ENCODE data around the gene NINJ2. TPM values are rescaled to one million over a fixed set of nuclear protein-coding genes. Genes with fewer than 3 reads are reported as not detected.
"Not testable (repeated sequence)": the region's sequence is repeated elsewhere in the genome, so short reads cannot be mapped to it uniquely, and the experiment has no call there.

NINJ2 gene
- total and polyA plus RNA-seq, 12 donors, result 1.9 to 25.7 (median 8.3) TPM

- intact Hi-C loops (cut with DNase I), result loop anchor here in 8 of 10 donors (1.0 to 10.0 kb wide), 7 partner anchors 66 to 174 kb away; partner anchors contain the start of gene WNK1 (in 2 of the 8)
- Histone ChIP-seq H3K36me3 (peaks cover 0 to 6% (median 0%) of the 10 kb centered on the region in 9 donors), H3K27me3 (no peaks in the 10 kb centered on the region), H3K4me1 (peaks cover 23 to 88% (median 60%) of the 10 kb centered on the region in 9 donors), H3K4me3 (peak overlapping the region; percentile 45 to 76 (median 68)), H3K27ac (peak overlapping the region; percentile 98 to 100 (median 99)), H3K9me3 (no peaks in the 10 kb centered on the region)
- WGBS, 2 donors, result 3 to 4% methylated on average over 61 to 95 of the region's 95 CpGs
- peak in 8 of 9 donors; percentile 5 to 49 (median 36) for TF ChIP-seq CTCF (IDR thresholded peaks at IDR 0.05)
- DNase-seq (peak; percentile 77 to 82), ATAC-seq (peak; percentile 60 to 82 (median 68))
These were observed 20.4 kb downstream of the NINJ2 start for GRCh38 chr12:642633-643474.

GRCh38 chr12:641321-641720, 21.9 kb downstream of the NINJ2 start:
- not testable (repeated sequence) for H3K9me3 ChIP-seq, ATAC-seq, H3K27me3 ChIP-seq, H3K4me3 ChIP-seq, H3K36me3 ChIP-seq, DNase-seq
- intact Hi-C loops (cut with DNase I), result loop anchor here in 8 of 10 donors (5.0 to 10.0 kb wide), 6 partner anchors 64 to 176 kb away; partner anchors contain the start of gene WNK1 (in 2 of the 8)
- WGBS, 2 donors, result 98% methylated on average over 11 of the region's 11 CpGs
- peak overlapping the region in 6 of 10 donors; percentile 13 to 100 (median 100) for H3K27ac ChIP-seq
- peaks cover 15 to 93% (median 48%) of the 10 kb centered on the region in 9 donors for H3K4me1 ChIP-seq

GRCh38 chr12:640773-641172, 22.5 kb downstream of the NINJ2 start:
- 95% methylated on average over 3 of the region's 3 CpGs for WGBS, 2 donors
- ATAC-seq (no peak), DNase-seq (no peak)
- H3K4me3 ChIP-seq, result no peak overlapping the region
- H3K36me3 ChIP-seq, result no peaks in the 10 kb centered on the region
- H3K27me3 ChIP-seq, result no peaks in the 10 kb centered on the region
- H3K9me3 ChIP-seq, result no peaks in the 10 kb centered on the region
- intact Hi-C loops (cut with DNase I), result loop anchor here in 8 of 10 donors (5.0 to 10.0 kb wide), 6 partner anchors 63 to 177 kb away; partner anchors contain the start of gene WNK1 (in 2 of the 8)
- no peak for TF ChIP-seq CTCF (IDR thresholded peaks at IDR 0.05)
- H3K4me1 ChIP-seq, result peaks cover 10 to 90% (median 43%) of the 10 kb centered on the region in 9 donors
- peak overlapping the region in 5 of 10 donors; percentile 47 to 100 (median 81) for H3K27ac ChIP-seq

GRCh38 chr12:639988-640387, 23.3 kb downstream of the NINJ2 start:
- no peak for TF ChIP-seq CTCF (IDR thresholded peaks at IDR 0.05)
- H3K4me3 ChIP-seq, result no peak overlapping the region
- 93 to 97% methylated on average over 5 of the region's 5 CpGs for WGBS, 2 donors
- intact Hi-C loops (cut with DNase I), result loop anchor here in 8 of 10 donors (5.0 to 10.0 kb wide), 6 partner anchors 63 to 177 kb away; partner anchors contain the start of gene WNK1 (in 2 of the 8)
- no peak for DNase-seq
- H3K4me1 ChIP-seq, result peaks cover 2 to 83% (median 35%) of the 10 kb centered on the region in 9 donors
- no peaks in the 10 kb centered on the region for H3K27me3 ChIP-seq
- H3K27ac ChIP-seq, result peak overlapping the region in 7 of 10 donors; percentile 40 to 100 (median 52)
- H3K36me3 ChIP-seq, result no peaks in the 10 kb centered on the region
- H3K9me3 ChIP-seq, result no peaks in the 10 kb centered on the region
- no peak for ATAC-seq
